ENCODE results near the gene PPFIA4.

PPFIA4 gene

GRCh38 chr1:203124546-203125317 is 98.4 kb downstream of the PPFIA4 start:
- no peak for DNase-seq

- DNase-seq: peak in 1 of 56 donors; percentile 35
Measured at GRCh38 chr1:203126151-203126865, 100.0 kb downstream of the PPFIA4 start.

- DNase-seq: no peak
Measured at GRCh38 chr1:203126866-203127665, 100.8 kb downstream of the PPFIA4 start.

- DNase-seq: peak in 51 of 56 donors; percentile 39 to 89 (median 72)
Measured at GRCh38 chr1:203127666-203128430, 101.6 kb downstream of the PPFIA4 start, which contains the start of gene ADORA1. ADORA1 (plus strand) TSS chr1:203127726; CDS start chr1:203128842, 1,116 bp downstream.

- no peak for DNase-seq
Measured at GRCh38 chr1:203128431-203128715, 102.1 kb downstream of the PPFIA4 start.

All from nucleus accumbens (tissue), 56 donors.